Endothelial cell of umbilical vein (primary cell): ENCODE results near the gene P2RX2. TPM values are rescaled to one million over a fixed set of nuclear protein-coding genes. Genes with fewer than 3 reads are reported as not detected.

Experiments used
- BruUV-seq: library from RNA; stranded (reverse); fragments of 400-500 nt; replicated peaks from 2 replicates; lab custom pipeline; 2021; lab: Mats Ljungman, UMichigan
- CTCF ChIA-PET: fragments of 300-600, 350-600 bp; sonication (Branson Sonifier 250); formaldehyde crosslinking; loops from one replicate; lab custom pipeline; 2021; ENCODE audit warnings: antibody characterized with exemption, inconsistent platforms; lab: Charles Lee
- POLR2A ChIA-PET: fragments of 300-600, 350-600 bp; sonication (Branson Sonifier 250); formaldehyde crosslinking; loops from one replicate; lab custom pipeline; 2021; ENCODE audit warnings: antibody characterized with exemption, inconsistent platforms; lab: Charles Lee
- DNase-seq: peaks from one replicate; pipeline ENCODE4 v3.0.0-alpha.2; 2011; ENCODE audit warnings: low read depth, low spot score
- FAIRE-seq: peaks from 2 replicates; lab custom pipeline; 2011; peaks lifted over from hg19 to GRCh38; lab: Jason Lieb, UNC
- H2AFZ ChIP-seq: 2 replicates; pipeline ENCODE4 v1.6.0; 2012; ENCODE audit warnings: low read depth, low read length, control low read depth, inconsistent platforms
- H3K27ac ChIP-seq: 2 replicates; pipeline ENCODE4 v1.5.1; 2011; ENCODE audit warnings: low read depth, mild to moderate bottlenecking, control low read depth, low read length, moderate library complexity; ENCODE audit not compliant: insufficient read depth
- H3K27me3 ChIP-seq, 2 experiments: 2 replicates each; pipeline versions ENCODE4 v1.6.0 to v1.6.1; 2011; ENCODE audit warnings: low read length in 2 of 2, mixed read lengths in 1 of 2; ENCODE audit not compliant: control insufficient read depth in 2 of 2, insufficient read depth in 2 of 2
- H3K36me3 ChIP-seq, 2 experiments: 2 replicates in 1 of 2; 3 replicates in 1 of 2; pipeline ENCODE4 v1.5.1; 2011; ENCODE audit warnings: low read length in 2 of 2, mild to moderate bottlenecking in 1 of 2, moderate library complexity in 1 of 2; ENCODE audit not compliant: control insufficient read depth in 2 of 2, insufficient read depth in 2 of 2; ENCODE audit errors: extremely low read depth in 1 of 2
- H3K4me1 ChIP-seq: 3 replicates; pipeline ENCODE4 v1.5.1; 2011; ENCODE audit warnings: mild to moderate bottlenecking, low read length; ENCODE audit not compliant: control insufficient read depth, insufficient read depth; ENCODE audit errors: extremely low read depth
- H3K4me2 ChIP-seq: 2 replicates; pipeline ENCODE4 v1.6.1; 2011; ENCODE audit warnings: low read length, control low read depth, mixed read lengths; ENCODE audit not compliant: insufficient read depth
- H3K4me3 ChIP-seq, 3 experiments: fragments of 200-600 bp in 1 of 3; sonication (generic), shearing (Covaris generic) in 1 of 3; replicated peaks in 1 of 3; 2 replicates each; pipeline ENCODE4 v1.5.1; 2011 to 2016; ENCODE audit warnings: control low read depth in 3 of 3, low read length in 3 of 3, mild to moderate bottlenecking in 2 of 3, inconsistent platforms in 1 of 3, low read depth in 1 of 3, moderate library complexity in 1 of 3; ENCODE audit not compliant: insufficient read depth in 1 of 3
- H3K79me2 ChIP-seq: 2 replicates; pipeline ENCODE4 v1.6.0; 2012; ENCODE audit warnings: low read length, inconsistent platforms; ENCODE audit not compliant: control insufficient read depth, insufficient read depth
- H3K9ac ChIP-seq: replicated peaks from 2 replicates; pipeline ENCODE3; 2011; ENCODE audit warnings: low read length, control low read depth; ENCODE audit not compliant: insufficient read depth; ENCODE audit errors: extremely low read depth
- H3K9me1 ChIP-seq: replicated peaks from 3 replicates; pipeline ENCODE4 v1.6.0; 2011; ENCODE audit warnings: mild to moderate bottlenecking, low read length; ENCODE audit not compliant: control insufficient read depth, insufficient read depth; ENCODE audit errors: extremely low read depth
- H3K9me3 ChIP-seq: replicated peaks from 2 replicates; pipeline ENCODE4 v1.5.1; 2012; ENCODE audit warnings: low read length, inconsistent platforms; ENCODE audit not compliant: control insufficient read depth, insufficient read depth
- H4K20me1 ChIP-seq: replicated peaks from 2 replicates; pipeline ENCODE3; 2011; ENCODE audit warnings: mild to moderate bottlenecking, low read length; ENCODE audit not compliant: control insufficient read depth, insufficient read depth; ENCODE audit errors: extremely low read depth
- CTCF ChIP-seq, 2 donors: IDR thresholded peaks; 1 replicate in 1 of 2; 2 replicates in 1 of 2; pipeline ENCODE4 v1.5.1; 2011; ENCODE audit warnings: low read length in 2 of 2, mild to moderate bottlenecking in 2 of 2, moderate library complexity in 2 of 2, control low read depth in 1 of 2, inconsistent platforms in 1 of 2, low read depth in 1 of 2; ENCODE audit not compliant: insufficient read depth in 1 of 2; ENCODE audit errors: extremely low read depth in 1 of 2
- EZH2 ChIP-seq: IDR thresholded peaks from 2 replicates; pipeline ENCODE4 v1.6.1; 2012; ENCODE audit warnings: borderline replicate concordance, low read depth, mild to moderate bottlenecking, moderate library complexity, low read length, inconsistent platforms; ENCODE audit not compliant: severe bottlenecking
- FOS ChIP-seq: IDR thresholded peaks from 2 replicates; pipeline ENCODE4 v1.6.1; 2011; ENCODE audit warnings: mild to moderate bottlenecking, low read length, moderate library complexity, borderline replicate concordance; ENCODE audit not compliant: insufficient read depth
- GATA2 ChIP-seq: IDR thresholded peaks from 2 replicates; pipeline ENCODE4 v1.7.0; 2011; ENCODE audit warnings: low read depth, mild to moderate bottlenecking, moderate library complexity, mixed read lengths, low read length; ENCODE audit not compliant: insufficient read length, insufficient read depth
- JUN ChIP-seq: IDR thresholded peaks from 2 replicates; pipeline ENCODE4 v1.6.1; 2011; ENCODE audit warnings: borderline replicate concordance, low read depth; ENCODE audit not compliant: insufficient read length, insufficient read depth
- MYC ChIP-seq: IDR thresholded peaks from one replicate; pipeline ENCODE4 v1.6.1; 2011; ENCODE audit warnings: mild to moderate bottlenecking, low read depth, low read length
- POLR2A ChIP-seq: IDR thresholded peaks from 2 replicates; pipeline ENCODE4 v1.6.1; 2012; ENCODE audit warnings: low read depth, mild to moderate bottlenecking, control low read depth, low read length
- dilution Hi-C: fragments of 300-500 bp; cut with MboI; formaldehyde crosslinking; loops from one replicate; pipeline ENCODE4 v1.15.0; 2019; ENCODE audit warnings: low sequenced_read_pairs; ENCODE audit not compliant: extremely low pct_ligation_motif_present
- intact Hi-C: fragments of 100-400 bp; cut with micrococcal nuclease; formaldehyde crosslinking; loops from one replicate; pipeline ENCODE4 v1.10.0; 2022
- polyA plus RNA-seq, 4 experiments: library from polyadenylated mRNA; depleted of rRNA in 3 of 4; stranded (reverse) in 3 of 4; unstranded in 1 of 4; fragments of >200 nt; gene quantifications; 2 replicates each; pipeline versions ENCODE4 v1.2.1 to v1.2.3, GENCODE V29; 2011 to 2012; ENCODE audit warnings: missing spikeins in 1 of 4
- total RNA-seq: library from RNA; stranded (reverse); gene quantifications from 2 replicates; pipeline ENCODE4 v1.2.3, GENCODE V29; 2021

P2RX2 gene
- total and polyA plus RNA-seq, 2 donors (not counting 3 experiments of a cell fraction or from before 2014, with no cell fraction given), result not detected

- Histone ChIP-seq H3K4me1 (no peaks in the 10 kb centered on the region), H3K4me2 (no peak overlapping the region), H3K36me3 (peaks cover 2 to 10% of the 10 kb centered on the region in 2 experiments), H3K9me1 (no peaks in the 10 kb centered on the region), H3K9ac (no peak overlapping the region), H3K4me3 (no peak overlapping the region), H2AFZ (no peak overlapping the region), H3K79me2 (no peaks in the 10 kb centered on the region), H3K27ac (no peak overlapping the region), H3K27me3 (no peaks in the 10 kb centered on the region), H3K9me3 (no peaks in the 10 kb centered on the region), H4K20me1 (no peaks in the 10 kb centered on the region)
- dilution Hi-C loops (no loop called here), intact Hi-C loops (no loop called here)
- no peak for FAIRE-seq
- no peak for DNase-seq
- TF ChIP-seq JUN (no peak), FOS (no peak), GATA2 (no peak), EZH2 (no peak), CTCF (IDR thresholded peaks at IDR 0.05; ENCODE audit: extremely low read depth in 1 of 2, insufficient read depth in 1 of 2, low read depth in 1 of 2, low read length in 2 of 2) (no peak), MYC (no peak), POLR2A (no peak)
- BruUV-seq, result no TSS peak
- POLR2A ChIA-PET, result no interaction called here
- CTCF ChIA-PET, result interaction anchor here (2.6 to 2.7 kb wide), 2 partner anchors 8 to 16 kb away, joined by 7 to 10 read pairs; no protein-coding TSS in a partner anchor
Observed at GRCh38 chr12:132630672-132631071, 12.1 kb downstream of the P2RX2 start.
